Chondrocyte (in vitro differentiated cells): Measurements from ENCODE around the gene TACSTD2. TPM values are rescaled to one million over a fixed set of nuclear protein-coding genes. Genes with fewer than 3 reads are reported as not detected.

ENCODE experiments used
- DNase-seq: peaks from one replicate; pipeline ENCODE4 v3.0.0; 2021; ENCODE audit warnings: mixed read lengths, low spot score
- H3K27ac Mint-ChIP-seq: one replicate; pipeline ENCODE4 v1.8.0; 2021; ENCODE audit warnings: mild to moderate bottlenecking, moderate library complexity, mixed read lengths; ENCODE audit not compliant: unreplicated experiment
- H3K27me3 Mint-ChIP-seq: 2 replicates; pipeline ENCODE4 v1.8.0; 2021; ENCODE audit warnings: low read depth, mixed read lengths
- H3K36me3 Mint-ChIP-seq: 2 replicates; pipeline ENCODE4 v1.8.0; 2021; ENCODE audit warnings: low read depth, mixed read lengths
- H3K4me1 Mint-ChIP-seq: 2 replicates; pipeline ENCODE4 v1.8.0; 2021; ENCODE audit warnings: low read depth, mild to moderate bottlenecking, mixed read lengths
- H3K4me3 Mint-ChIP-seq: one replicate; pipeline ENCODE4 v1.8.0; 2021; ENCODE audit warnings: mild to moderate bottlenecking, moderate library complexity, mixed read lengths; ENCODE audit not compliant: unreplicated experiment
- H3K9me3 Mint-ChIP-seq: 2 replicates; pipeline ENCODE4 v1.8.0; 2021; ENCODE audit warnings: low read depth, mixed read lengths
- total RNA-seq: library from RNA; stranded (reverse); gene quantifications from 3 replicates; pipeline ENCODE4 v1.2.1, GENCODE V29; 2021
- TF ChIP-seq, protein P1 (sequence below): fragments of 200-600 bp; sonication (generic); IDR thresholded peaks from 2 replicates; pipeline ENCODE4 v1.5.0; 2021; ENCODE audit warnings: antibody characterized with exemption, mild to moderate bottlenecking, moderate library complexity

Gene TACSTD2
- total RNA-seq, 1 donor from 2014 or later: 0.30 TPM

DNA sequence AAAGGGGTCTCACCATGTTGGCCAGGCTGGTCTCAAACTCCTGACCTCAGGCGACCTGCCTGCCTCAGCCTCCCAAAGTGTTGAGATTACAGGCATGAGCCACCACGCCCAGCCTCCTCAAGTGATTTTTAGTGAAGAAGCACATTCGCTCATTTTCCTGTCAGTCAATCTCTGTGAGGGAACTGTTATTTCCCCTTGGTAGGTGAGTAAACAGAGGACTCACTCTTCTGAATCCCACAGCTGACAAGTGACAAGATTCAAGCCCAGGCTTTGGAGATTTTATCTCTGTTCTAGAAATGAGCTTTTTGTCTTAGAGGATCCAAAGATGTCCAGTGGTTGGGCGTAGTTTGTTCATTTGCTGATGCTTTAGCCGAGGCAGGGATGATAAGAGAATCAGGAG lies 43.9 kb upstream of the TACSTD2 start:
- H3K4me3 Mint-ChIP-seq: no peak overlapping the region

GRCh38 chr1:58620259-58620658 lies 43.2 kb upstream of the TACSTD2 start:
- H3K27ac Mint-ChIP-seq: no peak overlapping the region
- TF ChIP-seq, protein P1, sequence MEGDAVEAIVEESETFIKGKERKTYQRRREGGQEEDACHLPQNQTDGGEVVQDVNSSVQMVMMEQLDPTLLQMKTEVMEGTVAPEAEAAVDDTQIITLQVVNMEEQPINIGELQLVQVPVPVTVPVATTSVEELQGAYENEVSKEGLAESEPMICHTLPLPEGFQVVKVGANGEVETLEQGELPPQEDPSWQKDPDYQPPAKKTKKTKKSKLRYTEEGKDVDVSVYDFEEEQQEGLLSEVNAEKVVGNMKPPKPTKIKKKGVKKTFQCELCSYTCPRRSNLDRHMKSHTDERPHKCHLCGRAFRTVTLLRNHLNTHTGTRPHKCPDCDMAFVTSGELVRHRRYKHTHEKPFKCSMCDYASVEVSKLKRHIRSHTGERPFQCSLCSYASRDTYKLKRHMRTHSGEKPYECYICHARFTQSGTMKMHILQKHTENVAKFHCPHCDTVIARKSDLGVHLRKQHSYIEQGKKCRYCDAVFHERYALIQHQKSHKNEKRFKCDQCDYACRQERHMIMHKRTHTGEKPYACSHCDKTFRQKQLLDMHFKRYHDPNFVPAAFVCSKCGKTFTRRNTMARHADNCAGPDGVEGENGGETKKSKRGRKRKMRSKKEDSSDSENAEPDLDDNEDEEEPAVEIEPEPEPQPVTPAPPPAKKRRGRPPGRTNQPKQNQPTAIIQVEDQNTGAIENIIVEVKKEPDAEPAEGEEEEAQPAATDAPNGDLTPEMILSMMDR: no peak
- no peak overlapping the region for H3K4me3 Mint-ChIP-seq
- peaks cover 19% of the 10 kb centered on the region for H3K4me1 Mint-ChIP-seq
- H3K9me3 Mint-ChIP-seq: no peaks in the 10 kb centered on the region
- no peaks in the 10 kb centered on the region for H3K36me3 Mint-ChIP-seq
- DNase-seq: no peak
- peaks cover 1% of the 10 kb centered on the region for H3K27me3 Mint-ChIP-seq

More for the DNA sequence above, 43.9 kb upstream of the TACSTD2 start:
- no peaks in the 10 kb centered on the region for H3K36me3 Mint-ChIP-seq
- H3K27ac Mint-ChIP-seq: no peak overlapping the region
- peaks cover 1% of the 10 kb centered on the region for H3K27me3 Mint-ChIP-seq
- TF ChIP-seq, protein P1: no peak
- DNase-seq: no peak
- no peaks in the 10 kb centered on the region for H3K9me3 Mint-ChIP-seq
- H3K4me1 Mint-ChIP-seq: peaks cover 19% of the 10 kb centered on the region

GRCh38 chr1:58619286-58620054 lies 42.4 kb upstream of the TACSTD2 start:
- Mint-ChIP-seq H3K4me1 (peaks cover 19% of the 10 kb centered on the region), H3K27ac (peak overlapping the region; percentile 54)

GRCh38 chr1:58618303-58618702 lies 41.3 kb upstream of the TACSTD2 start:
- no peak for DNase-seq
- Mint-ChIP-seq H3K4me1 (peaks cover 19% of the 10 kb centered on the region), H3K27me3 (no peaks in the 10 kb centered on the region), H3K9me3 (peaks cover 2% of the 10 kb centered on the region), H3K27ac (peak overlapping the region; percentile 76), H3K4me3 (no peak overlapping the region), H3K36me3 (no peaks in the 10 kb centered on the region)
- TF ChIP-seq, protein P1: no peak

More at GRCh38 chr1:58619286-58620054, 42.4 kb upstream of the TACSTD2 start:
- no peak overlapping the region for H3K4me3 Mint-ChIP-seq
- peaks cover under 1% of the 10 kb centered on the region for H3K9me3 Mint-ChIP-seq
- TF ChIP-seq, protein P1: no peak
- DNase-seq: no peak
- no peaks in the 10 kb centered on the region for H3K27me3 Mint-ChIP-seq
- H3K36me3 Mint-ChIP-seq: no peaks in the 10 kb centered on the region

- TF ChIP-seq, protein P1: no peak
- DNase-seq: no peak
- Mint-ChIP-seq H3K27ac (no peak overlapping the region), H3K27me3 (peaks cover 2% of the 10 kb centered on the region), H3K9me3 (peaks cover 9% of the 10 kb centered on the region), H3K4me1 (peaks cover 20% of the 10 kb centered on the region), H3K4me3 (no peak overlapping the region), H3K36me3 (no peaks in the 10 kb centered on the region)
These were observed 34.9 kb upstream of the TACSTD2 start for GRCh38 chr1:58611861-58612385.
